ENCODE data around the gene SRP54. TPM values are rescaled to one million over a fixed set of nuclear protein-coding genes. Genes with fewer than 3 reads are reported as not detected.
"Not testable (repeated sequence)": the region's sequence is repeated elsewhere in the genome, so short reads cannot be mapped to it uniquely, and the experiment has no call there.

SRP54 gene
- total RNA-seq, 2 donors from 2014 or later, result 58.3 to 80.3 TPM

- Mint-ChIP-seq H3K36me3 (ENCODE audit: low read depth) (peaks cover 48% of the 10 kb centered on the region), H3K27ac (peak overlapping the region; percentile 64), H3K4me1 (peaks cover 15% of the 10 kb centered on the region), H3K27me3 (ENCODE audit: insufficient read depth) (no peaks in the 10 kb centered on the region), H3K9me3 (no peaks in the 10 kb centered on the region), H3K4me3 (no peak overlapping the region)
- Histone ChIP-seq H3K4me3 (ENCODE audit: low read length) (no peak overlapping the region), H3K9ac (ENCODE audit: extremely low read depth, low read length, poor library complexity, severe bottlenecking) (no peak overlapping the region), H3K27me3 (ENCODE audit: control insufficient read depth, insufficient read depth, low read length, poor library complexity, severe bottlenecking) (no peaks in the 10 kb centered on the region), H3K9me3 (ENCODE audit: control insufficient read depth, low read length) (no peaks in the 10 kb centered on the region), H3K27ac (ENCODE audit: low read depth, low read length) (no peak overlapping the region), H3K36me3 (ENCODE audit: control insufficient read depth, insufficient read depth, low read length) (peaks cover 44% of the 10 kb centered on the region), H3K4me1 (ENCODE audit: control insufficient read depth, insufficient read depth, low read length) (no peaks in the 10 kb centered on the region)
- TF ChIP-seq CTCF (conservative IDR thresholded peaks at IDR 0.05), result no peak
- no peak for DNase-seq
- 88 to 97% methylated on average over 1 of the region's 1 CpG for WGBS, 2 experiments (ENCODE audit: insufficient coverage in 1 of 2, insufficient read length in 1 of 2)
Observed at GRCh38 chr14:35050652-35051051, 67.9 kb downstream of the SRP54 start.

- no peak for TF ChIP-seq CTCF (conservative IDR thresholded peaks at IDR 0.05)
- no peak overlapping the region for H3K27ac Mint-ChIP-seq
- 75% methylated on average over 1 of the region's 1 CpG for WGBS, 2 experiments (ENCODE audit: insufficient coverage in 1 of 2, insufficient read length in 1 of 2)
Observed at GRCh38 chr14:35051796-35052195, 69.0 kb downstream of the SRP54 start.

GRCh38 chr14:35052637-35053036, 69.8 kb downstream of the SRP54 start:
- Histone ChIP-seq H3K36me3 (ENCODE audit: control insufficient read depth, insufficient read depth, low read length) (peaks cover 59% of the 10 kb centered on the region), H3K4me3 (ENCODE audit: low read length) (no peak overlapping the region), H3K9ac (ENCODE audit: extremely low read depth, low read length, poor library complexity, severe bottlenecking) (no peak overlapping the region), H3K9me3 (ENCODE audit: control insufficient read depth, low read length) (no peaks in the 10 kb centered on the region), H3K4me1 (ENCODE audit: control insufficient read depth, insufficient read depth, low read length) (no peaks in the 10 kb centered on the region), H3K27ac (ENCODE audit: low read depth, low read length) (no peak overlapping the region), H3K27me3 (ENCODE audit: control insufficient read depth, insufficient read depth, low read length, poor library complexity, severe bottlenecking) (no peaks in the 10 kb centered on the region)
- no peak overlapping the region for H3K4me3 Mint-ChIP-seq
- no peaks in the 10 kb centered on the region for H3K27me3 Mint-ChIP-seq (ENCODE audit: insufficient read depth)
- no peak overlapping the region for H3K27ac Mint-ChIP-seq
- H3K36me3 Mint-ChIP-seq (ENCODE audit: low read depth), result peaks cover 51% of the 10 kb centered on the region
- H3K9me3 Mint-ChIP-seq, result no peaks in the 10 kb centered on the region
- no peak for DNase-seq
- peaks cover 12% of the 10 kb centered on the region for H3K4me1 Mint-ChIP-seq
- TF ChIP-seq CTCF (conservative IDR thresholded peaks at IDR 0.05), result no peak
- 89% methylated on average over 2 of the region's 2 CpGs; no CpG with 5 or more reads in 1 of the 2 experiments for WGBS, 2 experiments (ENCODE audit: insufficient coverage in 1 of 2, insufficient read length in 1 of 2)

More at GRCh38 chr14:35051796-35052195, 69.0 kb downstream of the SRP54 start:
- no peak overlapping the region for H3K4me3 ChIP-seq (ENCODE audit: low read length)
- Mint-ChIP-seq H3K9me3 (no peaks in the 10 kb centered on the region), H3K4me3 (no peak overlapping the region), H3K4me1 (peaks cover 13% of the 10 kb centered on the region), H3K36me3 (ENCODE audit: low read depth) (peaks cover 50% of the 10 kb centered on the region), H3K27me3 (ENCODE audit: insufficient read depth) (no peaks in the 10 kb centered on the region)
- no peaks in the 10 kb centered on the region for H3K4me1 ChIP-seq (ENCODE audit: control insufficient read depth, insufficient read depth, low read length)
- H3K27me3 ChIP-seq (ENCODE audit: control insufficient read depth, insufficient read depth, low read length, poor library complexity, severe bottlenecking), result no peaks in the 10 kb centered on the region
- DNase-seq, result no peak
- no peak overlapping the region for H3K27ac ChIP-seq (ENCODE audit: low read depth, low read length)
- H3K9ac ChIP-seq (ENCODE audit: extremely low read depth, low read length, poor library complexity, severe bottlenecking), result no peak overlapping the region
- peaks cover 52% of the 10 kb centered on the region for H3K36me3 ChIP-seq (ENCODE audit: control insufficient read depth, insufficient read depth, low read length)
- no peaks in the 10 kb centered on the region for H3K9me3 ChIP-seq (ENCODE audit: control insufficient read depth, low read length)

GRCh38 chr14:35061113-35061791, 78.5 kb downstream of the SRP54 start:
- Histone ChIP-seq H3K4me1 (ENCODE audit: control insufficient read depth, insufficient read depth, low read length) (peaks cover 12% of the 10 kb centered on the region), H3K36me3 (ENCODE audit: control insufficient read depth, insufficient read depth, low read length) (peaks cover 44% of the 10 kb centered on the region)
- H3K27ac ChIP-seq (ENCODE audit: low read depth, low read length); H3K9me3 ChIP-seq (ENCODE audit: control insufficient read depth, low read length); H3K27me3 ChIP-seq (ENCODE audit: control insufficient read depth, insufficient read depth, low read length, poor library complexity, severe bottlenecking); H3K4me3 ChIP-seq (ENCODE audit: low read length); H3K9ac ChIP-seq (ENCODE audit: extremely low read depth, low read length, poor library complexity, severe bottlenecking); H3K27me3 Mint-ChIP-seq (ENCODE audit: insufficient read depth); H3K9me3 Mint-ChIP-seq: not testable (repeated sequence)
- WGBS, 2 experiments (ENCODE audit: insufficient coverage in 1 of 2, insufficient read length in 1 of 2), result 64 to 80% methylated on average over 1 of the region's 1 CpG
- peaks cover 29% of the 10 kb centered on the region for H3K36me3 Mint-ChIP-seq (ENCODE audit: low read depth)
- H3K27ac Mint-ChIP-seq, result peak overlapping the region; percentile 23
- peak overlapping the region; percentile 32 for H3K4me3 Mint-ChIP-seq
- DNase-seq, result peak; percentile 78
- H3K4me1 Mint-ChIP-seq, result peaks cover 18% of the 10 kb centered on the region

- not testable (repeated sequence) for H3K27me3 ChIP-seq (ENCODE audit: control insufficient read depth, insufficient read depth, low read length, poor library complexity, severe bottlenecking); H3K9me3 Mint-ChIP-seq; H3K9ac ChIP-seq (ENCODE audit: extremely low read depth, low read length, poor library complexity, severe bottlenecking); H3K4me3 Mint-ChIP-seq; H3K4me3 ChIP-seq (ENCODE audit: low read length); H3K27me3 Mint-ChIP-seq (ENCODE audit: insufficient read depth); DNase-seq; H3K27ac Mint-ChIP-seq; H3K27ac ChIP-seq (ENCODE audit: low read depth, low read length)
- Mint-ChIP-seq H3K36me3 (ENCODE audit: low read depth) (peaks cover 46% of the 10 kb centered on the region), H3K4me1 (peaks cover 15% of the 10 kb centered on the region)
- peaks cover 12% of the 10 kb centered on the region for H3K4me1 ChIP-seq (ENCODE audit: control insufficient read depth, insufficient read depth, low read length)
- peaks cover 43% of the 10 kb centered on the region for H3K36me3 ChIP-seq (ENCODE audit: control insufficient read depth, insufficient read depth, low read length)
- 88 to 90% methylated on average over 5 of the region's 5 CpGs for WGBS, 2 experiments (ENCODE audit: insufficient coverage in 1 of 2, insufficient read length in 1 of 2)
- peaks cover 17% of the 10 kb centered on the region for H3K9me3 ChIP-seq (ENCODE audit: control insufficient read depth, low read length)
Observed at GRCh38 chr14:35065731-35066130, 82.9 kb downstream of the SRP54 start.
